Fibroblast of skin of right biceps (primary cell): Measurements from ENCODE around the gene GPRASP1.
A peak's percentile ranks its signal among the peaks of the same experiment; 100 is the strongest.

ENCODE experiments used
- DNase-seq: peaks from one replicate; pipeline ENCODE4 v3.0.0-alpha.2; 2013

GPRASP1 gene

DNA sequence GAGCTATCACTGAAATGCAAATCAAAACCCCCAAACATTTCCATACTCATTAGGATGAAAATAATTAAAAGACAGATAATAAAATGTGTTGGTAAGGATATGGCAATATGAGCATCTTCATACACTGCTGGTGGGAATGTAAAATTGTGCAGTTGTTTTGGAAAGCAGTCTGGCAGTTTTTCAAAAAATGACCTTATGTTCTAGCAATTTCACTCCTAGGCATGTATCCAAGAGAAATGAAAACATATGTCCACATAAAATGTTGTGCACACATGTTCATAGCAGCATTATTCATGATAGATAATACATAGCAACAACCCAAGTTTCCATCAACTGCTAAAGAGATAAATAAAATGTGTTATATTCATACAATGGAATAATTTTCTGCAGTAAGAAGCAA is 46.2 kb downstream of the GPRASP1 start:
- peak; percentile 36 for DNase-seq
